Parathyroid adenoma (tissue), 2 donors: ENCODE results near the gene SPOCK1.

ENCODE experiments used
- H2AFZ ChIP-seq: fragments of 300-600 bp; sonication (generic); one replicate; pipeline ENCODE4 v1.7.0; 2017; ENCODE audit warnings: antibody characterized with exemption, mild to moderate bottlenecking
- H3K27ac ChIP-seq: fragments of 300-600 bp; sonication (generic); one replicate; pipeline ENCODE4 v1.7.0; 2017
- H3K27me3 ChIP-seq: fragments of 300-600 bp; sonication (generic); one replicate; pipeline ENCODE4 v1.7.0; 2017; ENCODE audit warnings: low read length; ENCODE audit not compliant: control insufficient read depth, insufficient read depth
- H3K36me3 ChIP-seq: fragments of 300-600 bp; sonication (generic); one replicate; pipeline ENCODE4 v1.7.0; 2017; ENCODE audit warnings: low read length; ENCODE audit not compliant: control insufficient read depth, insufficient read depth
- H3K4me1 ChIP-seq: fragments of 300-600 bp; sonication (generic); one replicate; pipeline ENCODE4 v1.7.0; 2017; ENCODE audit warnings: control low read depth
- H3K4me2 ChIP-seq: fragments of 300-600 bp; sonication (generic); one replicate; pipeline ENCODE4 v1.7.0; 2017; ENCODE audit warnings: low read length
- H3K4me3 ChIP-seq: fragments of 300-600 bp; sonication (generic); one replicate; pipeline ENCODE4 v1.7.0; 2017; ENCODE audit warnings: low read depth, low read length
- H3K79me2 ChIP-seq: fragments of 300-600 bp; sonication (generic); one replicate; pipeline ENCODE4 v1.7.0; 2017; ENCODE audit warnings: control low read depth
- H3K9ac ChIP-seq: fragments of 300-600 bp; sonication (generic); one replicate; pipeline ENCODE4 v1.7.0; 2017; ENCODE audit warnings: mild to moderate bottlenecking
- H3K9me3 ChIP-seq: fragments of 300-600 bp; sonication (generic); one replicate; pipeline ENCODE4 v1.7.0; 2017; ENCODE audit warnings: low read length; ENCODE audit not compliant: control insufficient read depth
- TF ChIP-seq, protein P1 (sequence below): fragments of 300-600 bp; sonication (generic); IDR thresholded peaks from one replicate; pipeline ENCODE4 v1.7.0; 2017; ENCODE audit warnings: antibody characterized with exemption, mild to moderate bottlenecking
- donor health status: primary hyperparathyroidism.

Gene SPOCK1

GRCh38 chr5:137335493-137335892 is 163.6 kb downstream of the SPOCK1 start:
- Histone ChIP-seq H3K36me3 (no peaks in the 10 kb centered on the region), H3K27ac (no peak overlapping the region), H3K4me2 (no peak overlapping the region), H3K9me3 (no peaks in the 10 kb centered on the region), H3K27me3 (no peaks in the 10 kb centered on the region), H3K4me3 (no peak overlapping the region), H3K79me2 (no peaks in the 10 kb centered on the region), H3K4me1 (no peaks in the 10 kb centered on the region), H3K9ac (no peak overlapping the region), H2AFZ (no peak overlapping the region)
- TF ChIP-seq, protein P1, sequence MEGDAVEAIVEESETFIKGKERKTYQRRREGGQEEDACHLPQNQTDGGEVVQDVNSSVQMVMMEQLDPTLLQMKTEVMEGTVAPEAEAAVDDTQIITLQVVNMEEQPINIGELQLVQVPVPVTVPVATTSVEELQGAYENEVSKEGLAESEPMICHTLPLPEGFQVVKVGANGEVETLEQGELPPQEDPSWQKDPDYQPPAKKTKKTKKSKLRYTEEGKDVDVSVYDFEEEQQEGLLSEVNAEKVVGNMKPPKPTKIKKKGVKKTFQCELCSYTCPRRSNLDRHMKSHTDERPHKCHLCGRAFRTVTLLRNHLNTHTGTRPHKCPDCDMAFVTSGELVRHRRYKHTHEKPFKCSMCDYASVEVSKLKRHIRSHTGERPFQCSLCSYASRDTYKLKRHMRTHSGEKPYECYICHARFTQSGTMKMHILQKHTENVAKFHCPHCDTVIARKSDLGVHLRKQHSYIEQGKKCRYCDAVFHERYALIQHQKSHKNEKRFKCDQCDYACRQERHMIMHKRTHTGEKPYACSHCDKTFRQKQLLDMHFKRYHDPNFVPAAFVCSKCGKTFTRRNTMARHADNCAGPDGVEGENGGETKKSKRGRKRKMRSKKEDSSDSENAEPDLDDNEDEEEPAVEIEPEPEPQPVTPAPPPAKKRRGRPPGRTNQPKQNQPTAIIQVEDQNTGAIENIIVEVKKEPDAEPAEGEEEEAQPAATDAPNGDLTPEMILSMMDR, result no peak

- Histone ChIP-seq H3K36me3 (no peaks in the 10 kb centered on the region), H3K9me3 (no peaks in the 10 kb centered on the region), H3K79me2 (no peaks in the 10 kb centered on the region), H3K27me3 (no peaks in the 10 kb centered on the region), H3K9ac (no peak overlapping the region), H3K4me2 (no peak overlapping the region), H3K27ac (no peak overlapping the region), H3K4me1 (no peaks in the 10 kb centered on the region), H3K4me3 (no peak overlapping the region), H2AFZ (no peak overlapping the region)
- TF ChIP-seq, protein P1, result no peak
Measured at GRCh38 chr5:137333928-137334327, 165.2 kb downstream of the SPOCK1 start.

- H3K36me3 ChIP-seq, result no peaks in the 10 kb centered on the region
Measured at GRCh38 chr5:137333475-137333874, 165.7 kb downstream of the SPOCK1 start.

DNA sequence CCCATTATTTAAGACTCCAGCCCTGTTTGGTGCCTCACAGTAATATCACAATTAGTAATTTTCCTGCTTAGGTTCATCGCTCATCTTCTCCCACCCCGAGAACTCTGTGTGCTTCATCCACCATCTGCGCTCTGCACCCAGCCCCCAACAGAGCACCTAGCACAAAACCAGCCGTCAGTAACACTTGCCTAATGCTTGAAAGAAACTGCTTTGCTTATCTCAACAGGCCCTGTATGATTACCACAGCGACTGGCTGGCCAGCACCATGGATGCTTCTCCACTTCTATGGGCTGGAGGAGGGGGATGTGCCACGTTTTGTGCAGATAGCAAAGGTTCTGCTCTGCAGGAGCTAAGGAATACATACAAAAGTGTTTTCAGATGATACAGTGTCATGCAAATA is 166.8 kb downstream of the SPOCK1 start:
- TF ChIP-seq, protein P1, result no peak
- no peaks in the 10 kb centered on the region for H3K4me1 ChIP-seq

More at GRCh38 chr5:137333475-137333874, 165.7 kb downstream of the SPOCK1 start:
- Histone ChIP-seq H3K4me1 (no peaks in the 10 kb centered on the region), H3K79me2 (no peaks in the 10 kb centered on the region), H3K27me3 (no peaks in the 10 kb centered on the region), H2AFZ (no peak overlapping the region), H3K9me3 (no peaks in the 10 kb centered on the region), H3K9ac (no peak overlapping the region), H3K4me2 (no peak overlapping the region), H3K4me3 (no peak overlapping the region), H3K27ac (no peak overlapping the region)
- TF ChIP-seq, protein P1, result no peak

GRCh38 chr5:137329586-137330296 is 169.4 kb downstream of the SPOCK1 start:
- Histone ChIP-seq H3K9me3 (no peaks in the 10 kb centered on the region), H3K9ac (no peak overlapping the region), H3K79me2 (no peaks in the 10 kb centered on the region), H3K27ac (no peak overlapping the region), H3K36me3 (no peaks in the 10 kb centered on the region), H2AFZ (no peak overlapping the region), H3K4me1 (no peaks in the 10 kb centered on the region), H3K27me3 (no peaks in the 10 kb centered on the region), H3K4me3 (no peak overlapping the region), H3K4me2 (no peak overlapping the region)
- TF ChIP-seq, protein P1, result no peak

More for the DNA sequence above, 166.8 kb downstream of the SPOCK1 start:
- no peak overlapping the region for H3K4me3 ChIP-seq
- no peaks in the 10 kb centered on the region for H3K79me2 ChIP-seq
- H3K27ac ChIP-seq, result no peak overlapping the region
- H3K27me3 ChIP-seq, result no peaks in the 10 kb centered on the region
- H3K9me3 ChIP-seq, result no peaks in the 10 kb centered on the region
- H3K9ac ChIP-seq, result no peak overlapping the region
- no peak overlapping the region for H2AFZ ChIP-seq
- no peak overlapping the region for H3K4me2 ChIP-seq
- no peaks in the 10 kb centered on the region for H3K36me3 ChIP-seq
